ENCODE results near the gene KCNC3.

Gene KCNC3

DNA sequence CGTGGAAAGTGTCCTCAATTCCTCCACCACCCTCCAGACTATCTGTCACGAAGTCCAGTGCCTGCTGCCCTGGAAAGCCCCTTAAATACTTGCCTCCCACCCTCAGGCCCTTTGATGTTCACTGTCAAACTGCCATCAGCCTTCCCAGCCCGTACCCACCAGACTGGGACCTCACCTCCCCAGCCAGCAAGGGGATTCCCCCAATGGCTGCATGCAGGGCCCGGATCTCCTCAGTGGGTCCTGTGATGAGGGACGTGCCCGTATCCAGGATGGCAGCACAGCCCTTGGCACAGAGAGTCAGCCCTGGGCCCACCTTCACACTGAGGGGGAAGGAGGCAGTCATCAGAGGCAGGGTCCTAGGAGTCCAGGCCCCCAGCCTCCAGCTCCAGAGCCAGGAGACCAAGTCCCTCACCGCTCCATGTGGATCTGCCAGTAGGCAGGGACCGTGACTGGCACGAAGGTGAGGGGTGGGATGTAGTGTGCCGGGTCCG, 30.2 kb upstream of the KCNC3 start:
- Histone ChIP-seq H3K9me2 (replicated peaks; ENCODE audit: low read depth, low read length) (no peaks in the 10 kb centered on the region), H3K4me2 (ENCODE audit: low read depth, low read length, poor library complexity, severe bottlenecking) (no peak overlapping the region), H3K9ac (ENCODE audit: low read depth, low read length, poor library complexity, severe bottlenecking) (no peak overlapping the region), H4K20me1 (ENCODE audit: insufficient read depth, low read length, poor library complexity, severe bottlenecking) (no peaks in the 10 kb centered on the region), H3K27me3 (ENCODE audit: insufficient read depth, low read length, poor library complexity, severe bottlenecking) (no peaks in the 10 kb centered on the region), H3K79me2 (ENCODE audit: insufficient read depth, low read length) (no peaks in the 10 kb centered on the region), H2AFZ (ENCODE audit: low read length) (no peak overlapping the region), H3F3A (ENCODE audit: low read depth) (no peaks in the 10 kb centered on the region), H3K36me3 (ENCODE audit: insufficient read depth, low read length) (no peaks in the 10 kb centered on the region), H3K4me1 (ENCODE audit: insufficient read depth, low read length, poor library complexity, severe bottlenecking) (peaks cover 4% of the 10 kb centered on the region), H3K4me3 (ENCODE audit: low read length, poor library complexity, severe bottlenecking) (no peak overlapping the region), H3K9me3 (ENCODE audit: insufficient read depth, low read depth, low read length) (no peaks in the 10 kb centered on the region)
- no peak for TF ChIP-seq EZH2phosphoT487 (IDR thresholded peaks at IDR 0.05; ENCODE audit: borderline replicate concordance)
- TF ChIP-seq, protein P1, sequence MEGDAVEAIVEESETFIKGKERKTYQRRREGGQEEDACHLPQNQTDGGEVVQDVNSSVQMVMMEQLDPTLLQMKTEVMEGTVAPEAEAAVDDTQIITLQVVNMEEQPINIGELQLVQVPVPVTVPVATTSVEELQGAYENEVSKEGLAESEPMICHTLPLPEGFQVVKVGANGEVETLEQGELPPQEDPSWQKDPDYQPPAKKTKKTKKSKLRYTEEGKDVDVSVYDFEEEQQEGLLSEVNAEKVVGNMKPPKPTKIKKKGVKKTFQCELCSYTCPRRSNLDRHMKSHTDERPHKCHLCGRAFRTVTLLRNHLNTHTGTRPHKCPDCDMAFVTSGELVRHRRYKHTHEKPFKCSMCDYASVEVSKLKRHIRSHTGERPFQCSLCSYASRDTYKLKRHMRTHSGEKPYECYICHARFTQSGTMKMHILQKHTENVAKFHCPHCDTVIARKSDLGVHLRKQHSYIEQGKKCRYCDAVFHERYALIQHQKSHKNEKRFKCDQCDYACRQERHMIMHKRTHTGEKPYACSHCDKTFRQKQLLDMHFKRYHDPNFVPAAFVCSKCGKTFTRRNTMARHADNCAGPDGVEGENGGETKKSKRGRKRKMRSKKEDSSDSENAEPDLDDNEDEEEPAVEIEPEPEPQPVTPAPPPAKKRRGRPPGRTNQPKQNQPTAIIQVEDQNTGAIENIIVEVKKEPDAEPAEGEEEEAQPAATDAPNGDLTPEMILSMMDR (conservative IDR thresholded peaks at IDR 0.05; ENCODE audit: low read length) = no peak

DNA sequence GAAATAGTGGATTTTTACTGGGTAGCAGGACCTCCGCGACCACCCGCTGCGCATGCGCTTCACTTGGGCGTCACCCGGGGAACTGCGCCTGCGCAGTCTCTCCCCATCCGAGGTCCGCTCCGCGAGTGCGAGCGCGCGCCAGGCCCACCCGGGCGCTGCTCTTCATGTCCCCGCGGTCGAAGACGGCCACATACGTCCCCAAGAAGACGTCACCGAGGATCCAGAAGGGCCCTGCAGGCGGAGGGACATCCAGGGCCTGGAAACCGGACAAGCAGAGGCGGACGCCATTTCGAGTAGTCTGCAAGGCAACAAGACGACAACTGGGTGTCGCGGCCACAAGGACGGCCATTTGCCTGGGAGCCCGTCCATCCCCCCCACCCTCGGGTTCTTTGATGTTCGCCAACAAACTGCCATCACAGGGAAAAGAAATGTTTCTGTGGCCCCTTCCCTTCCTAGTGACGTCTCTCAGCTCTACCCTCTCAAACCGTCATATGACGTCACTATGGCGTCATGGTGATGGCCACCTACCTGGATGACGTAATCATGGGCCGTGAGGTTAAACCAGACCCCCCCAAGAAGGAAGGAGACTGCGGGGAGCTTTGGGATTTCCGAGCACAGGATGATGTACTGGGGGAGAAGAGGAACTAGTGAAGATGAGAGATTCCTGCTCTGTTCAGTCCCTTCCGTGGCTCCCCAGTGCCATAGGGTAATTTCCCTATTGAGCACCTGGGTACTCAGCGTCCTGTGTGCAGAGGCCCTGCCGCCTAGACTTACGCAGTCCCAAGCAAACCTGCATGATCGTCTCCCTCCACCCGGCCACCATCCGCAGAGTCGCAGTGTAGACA, 29.5 kb upstream of the KCNC3 start:
- no peaks in the 10 kb centered on the region for H3K36me3 ChIP-seq (ENCODE audit: insufficient read depth, low read length)
- no peak overlapping the region for H3K4me3 ChIP-seq (ENCODE audit: low read length, poor library complexity, severe bottlenecking)
- no peaks in the 10 kb centered on the region for H3K9me3 ChIP-seq (ENCODE audit: insufficient read depth, low read depth, low read length)
- no peaks in the 10 kb centered on the region for H4K20me1 ChIP-seq (ENCODE audit: insufficient read depth, low read length, poor library complexity, severe bottlenecking)
- H3K9me2 ChIP-seq (replicated peaks; ENCODE audit: low read depth, low read length) = no peaks in the 10 kb centered on the region
- no peaks in the 10 kb centered on the region for H3K27me3 ChIP-seq (ENCODE audit: insufficient read depth, low read length, poor library complexity, severe bottlenecking)
- H3K4me2 ChIP-seq (ENCODE audit: low read depth, low read length, poor library complexity, severe bottlenecking) = no peak overlapping the region
- TF ChIP-seq, protein P1 (conservative IDR thresholded peaks at IDR 0.05; ENCODE audit: low read length) = no peak
- no peak for TF ChIP-seq EZH2phosphoT487 (IDR thresholded peaks at IDR 0.05; ENCODE audit: borderline replicate concordance)
- H3K79me2 ChIP-seq (ENCODE audit: insufficient read depth, low read length) = no peaks in the 10 kb centered on the region
- H2AFZ ChIP-seq (ENCODE audit: low read length) = no peak overlapping the region
- no peaks in the 10 kb centered on the region for H3F3A ChIP-seq (ENCODE audit: low read depth)
- peaks cover 2% of the 10 kb centered on the region for H3K4me1 ChIP-seq (ENCODE audit: insufficient read depth, low read length, poor library complexity, severe bottlenecking)
- H3K9ac ChIP-seq (ENCODE audit: low read depth, low read length, poor library complexity, severe bottlenecking) = no peak overlapping the region

DNA sequence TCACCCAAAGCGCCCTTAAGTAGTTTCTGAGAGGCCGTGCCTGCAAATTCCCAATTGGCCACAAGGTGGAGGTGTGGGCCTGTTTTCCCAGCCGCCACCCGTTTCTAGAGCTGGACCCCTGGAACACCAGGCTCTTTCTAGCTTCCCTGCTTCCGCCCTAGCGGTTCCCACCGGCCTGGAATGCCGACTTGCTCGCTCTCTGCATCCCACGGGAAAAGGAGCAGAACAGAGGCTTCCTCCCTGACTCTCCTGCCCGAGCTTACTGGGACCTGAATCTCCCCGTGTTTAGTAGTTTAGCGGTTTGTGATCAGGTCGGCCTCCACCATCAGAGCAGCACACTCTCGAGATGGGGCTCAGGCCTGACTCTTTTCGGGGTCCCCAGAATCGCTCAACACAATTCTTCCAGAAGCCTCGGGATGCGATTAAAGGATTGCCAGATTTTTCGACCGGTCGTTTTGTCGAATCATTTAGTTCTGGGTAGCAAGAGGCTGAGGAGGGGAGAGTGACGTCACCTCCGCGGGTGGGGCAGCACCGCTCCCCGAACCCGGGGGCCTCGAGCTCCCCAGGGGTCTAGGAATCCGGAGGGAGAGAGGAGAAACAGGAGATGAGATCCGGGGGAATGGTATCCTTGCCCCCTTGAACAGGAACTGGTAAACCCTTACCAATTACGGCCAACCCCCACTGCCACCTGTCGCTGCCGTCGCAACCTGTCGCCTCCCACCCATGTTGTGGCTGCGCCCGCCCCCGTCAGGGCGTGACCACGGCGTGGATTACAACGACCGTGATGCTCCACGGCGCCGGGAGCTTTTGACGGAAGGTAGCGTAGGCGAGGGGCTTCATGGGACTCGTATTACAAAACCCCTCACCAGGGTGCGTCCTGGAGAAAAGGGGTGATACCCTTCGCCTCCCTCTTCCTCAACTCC, 28.3 kb upstream of the KCNC3 start:
- H3K9me2 ChIP-seq (replicated peaks; ENCODE audit: low read depth, low read length) = no peaks in the 10 kb centered on the region
- no peaks in the 10 kb centered on the region for H4K20me1 ChIP-seq (ENCODE audit: insufficient read depth, low read length, poor library complexity, severe bottlenecking)
- H3K27me3 ChIP-seq (ENCODE audit: insufficient read depth, low read length, poor library complexity, severe bottlenecking) = no peaks in the 10 kb centered on the region
- H3F3A ChIP-seq (ENCODE audit: low read depth) = no peaks in the 10 kb centered on the region
- no peaks in the 10 kb centered on the region for H3K9me3 ChIP-seq (ENCODE audit: insufficient read depth, low read depth, low read length)
- H3K36me3 ChIP-seq (ENCODE audit: insufficient read depth, low read length) = no peaks in the 10 kb centered on the region
- H3K4me2 ChIP-seq (ENCODE audit: low read depth, low read length, poor library complexity, severe bottlenecking) = peak overlapping the region; percentile 16
- H3K4me1 ChIP-seq (ENCODE audit: insufficient read depth, low read length, poor library complexity, severe bottlenecking) = no peaks in the 10 kb centered on the region
- H3K4me3 ChIP-seq (ENCODE audit: low read length, poor library complexity, severe bottlenecking) = no peak overlapping the region
- no peaks in the 10 kb centered on the region for H3K79me2 ChIP-seq (ENCODE audit: insufficient read depth, low read length)
- H3K9ac ChIP-seq (ENCODE audit: low read depth, low read length, poor library complexity, severe bottlenecking) = no peak overlapping the region
- TF ChIP-seq, protein P1 (conservative IDR thresholded peaks at IDR 0.05; ENCODE audit: low read length) = peak; percentile 84
- no peak for TF ChIP-seq EZH2phosphoT487 (IDR thresholded peaks at IDR 0.05; ENCODE audit: borderline replicate concordance)
- H2AFZ ChIP-seq (ENCODE audit: low read length) = peak overlapping the region; percentile 65

Data from Loucy (cell line).